ENCODE results near the gene CRTAC1.

Gene CRTAC1

GRCh38 chr10:97924678-97925077 is 105.7 kb downstream of the CRTAC1 start:
- Histone ChIP-seq H3K27me3 (no peaks in the 10 kb centered on the region), H3K4me3 (no peak overlapping the region), H4K20me1 (no peaks in the 10 kb centered on the region), H3K27ac (no peak overlapping the region), H3K36me3 (no peaks in the 10 kb centered on the region), H3K9ac (no peak overlapping the region), H3K4me2 (no peak overlapping the region), H3K9me3 (replicated peaks in 1 of 11) (no peaks in the 10 kb centered on the region), H3K4me1 (no peaks in the 10 kb centered on the region; a peak in 1 of 20 replicates)
- no peak for TF ChIP-seq Cebpa-rat (IDR thresholded peaks at IDR 0.05)

- Histone ChIP-seq H3K27me3 (no peaks in the 10 kb centered on the region), H4K20me1 (no peaks in the 10 kb centered on the region), H3K4me1 (peaks cover 9 to 12% (median 10%) of the 10 kb centered on the region in 10 experiments; a peak in 19 of 20 replicates), H3K36me3 (no peaks in the 10 kb centered on the region), H3K27ac (no peak overlapping the region), H3K4me2 (no peak overlapping the region), H3K9me3 (replicated peaks in 1 of 11) (no peaks in the 10 kb centered on the region), H3K9ac (no peak overlapping the region), H3K4me3 (no peak overlapping the region)
- TF ChIP-seq Cebpa-rat (IDR thresholded peaks at IDR 0.05) = no peak
Measured at GRCh38 chr10:97923476-97923875, 106.9 kb downstream of the CRTAC1 start.

GRCh38 chr10:97923057-97923456 is 107.4 kb downstream of the CRTAC1 start:
- Histone ChIP-seq H3K4me2 (no peak overlapping the region), H3K27ac (no peak overlapping the region), H3K4me1 (peaks cover 10 to 16% (median 12%) of the 10 kb centered on the region in 10 experiments; a peak in 19 of 20 replicates), H3K27me3 (no peaks in the 10 kb centered on the region), H3K36me3 (no peaks in the 10 kb centered on the region), H3K4me3 (no peak overlapping the region), H4K20me1 (no peaks in the 10 kb centered on the region), H3K9me3 (replicated peaks in 1 of 11) (no peaks in the 10 kb centered on the region), H3K9ac (no peak overlapping the region)
- no peak for TF ChIP-seq Cebpa-rat (IDR thresholded peaks at IDR 0.05)

- no peak for TF ChIP-seq Cebpa-rat (IDR thresholded peaks at IDR 0.05)
- Histone ChIP-seq H4K20me1 (no peaks in the 10 kb centered on the region), H3K9me3 (replicated peaks in 1 of 11) (no peaks in the 10 kb centered on the region), H3K4me3 (no peak overlapping the region), H3K27me3 (no peaks in the 10 kb centered on the region), H3K4me1 (peaks cover 10 to 23% (median 12%) of the 10 kb centered on the region in 10 experiments; a peak in 19 of 20 replicates), H3K27ac (no peak overlapping the region), H3K4me2 (no peak overlapping the region), H3K36me3 (no peaks in the 10 kb centered on the region), H3K9ac (no peak overlapping the region)
Measured at GRCh38 chr10:97922022-97922758, 108.2 kb downstream of the CRTAC1 start.

- Histone ChIP-seq H3K4me2 (no peak overlapping the region), H3K9me3 (replicated peaks in 1 of 11) (no peaks in the 10 kb centered on the region), H3K27me3 (no peaks in the 10 kb centered on the region), H3K4me3 (no peak overlapping the region), H3K27ac (no peak overlapping the region), H3K4me1 (peaks cover 10 to 28% (median 13%) of the 10 kb centered on the region in 10 experiments; a peak in 19 of 20 replicates), H3K9ac (no peak overlapping the region), H3K36me3 (no peaks in the 10 kb centered on the region), H4K20me1 (no peaks in the 10 kb centered on the region)
- no peak for TF ChIP-seq Cebpa-rat (IDR thresholded peaks at IDR 0.05)
Measured at GRCh38 chr10:97921581-97922021, 108.8 kb downstream of the CRTAC1 start.

GRCh38 chr10:97920865-97921264 is 109.6 kb downstream of the CRTAC1 start:
- no peak overlapping the region for H3K4me2 ChIP-seq
- no peak overlapping the region for H3K27ac ChIP-seq
- H4K20me1 ChIP-seq = no peaks in the 10 kb centered on the region
- TF ChIP-seq Cebpa-rat (IDR thresholded peaks at IDR 0.05) = no peak
- H3K9me3 ChIP-seq (replicated peaks in 1 of 11) = no peaks in the 10 kb centered on the region
- no peak overlapping the region for H3K4me3 ChIP-seq
- no peak overlapping the region for H3K9ac ChIP-seq
- H3K4me1 ChIP-seq = peaks cover 10 to 36% (median 16%) of the 10 kb centered on the region in 10 experiments; a peak in 19 of 20 replicates
- no peaks in the 10 kb centered on the region for H3K36me3 ChIP-seq
- H3K27me3 ChIP-seq = no peaks in the 10 kb centered on the region

- Histone ChIP-seq H3K27me3 (no peaks in the 10 kb centered on the region), H3K27ac (peak overlapping the region in 3 of 11 experiments; percentile 15 to 43 (median 35); a peak in 5 of 22 replicates), H4K20me1 (no peaks in the 10 kb centered on the region), H3K9ac (0 out of 22 replicates have a peak overlapping the region, but pooled peaks of 1 of the 11 experiments have one; percentile 11), H3K9me3 (replicated peaks in 1 of 11) (no peaks in the 10 kb centered on the region), H3K4me2 (peak overlapping the region in 10 of 11 experiments; percentile 14 to 68 (median 32); a peak in 16 of 22 replicates), H3K36me3 (no peaks in the 10 kb centered on the region), H3K4me3 (no peak overlapping the region), H3K4me1 (peaks cover 12 to 49% (median 23%) of the 10 kb centered on the region in 10 experiments)
- TF ChIP-seq Cebpa-rat (IDR thresholded peaks at IDR 0.05) = no peak
Measured at GRCh38 chr10:97919012-97919411, 111.4 kb downstream of the CRTAC1 start.

- H4K20me1 ChIP-seq = no peaks in the 10 kb centered on the region
- peaks cover 18 to 55% (median 36%) of the 10 kb centered on the region in 10 experiments for H3K4me1 ChIP-seq
- H3K4me2 ChIP-seq = peak overlapping the region in 5 of 11 experiments; percentile 26 to 84 (median 63); a peak in 7 of 22 replicates
- H3K27me3 ChIP-seq = no peaks in the 10 kb centered on the region; a peak in 1 of 22 replicates
- no peak for TF ChIP-seq Cebpa-rat (IDR thresholded peaks at IDR 0.05)
- peak overlapping the region in 4 of 11 experiments; percentile 51 to 72 (median 66); a peak in 8 of 22 replicates for H3K27ac ChIP-seq
- H3K9ac ChIP-seq = peak overlapping the region in 2 of 11 experiments; percentile 28 to 34; a peak in 2 of 22 replicates
- no peaks in the 10 kb centered on the region for H3K9me3 ChIP-seq (replicated peaks in 1 of 11)
- no peaks in the 10 kb centered on the region for H3K36me3 ChIP-seq
- H3K4me3 ChIP-seq = no peak overlapping the region
Measured at GRCh38 chr10:97916586-97916985, 113.8 kb downstream of the CRTAC1 start.

- Histone ChIP-seq H4K20me1 (peaks cover 0 to 5% (median 0%) of the 10 kb centered on the region in 11 experiments; a peak in 1 of 22 replicates), H3K4me1 (peaks cover 18 to 55% (median 36%) of the 10 kb centered on the region in 10 experiments), H3K9ac (no peak overlapping the region; a peak in 1 of 22 replicates), H3K4me2 (peak overlapping the region in 5 of 11 experiments; percentile 44 to 84 (median 63); a peak in 8 of 22 replicates), H3K4me3 (no peak overlapping the region), H3K27me3 (no peaks in the 10 kb centered on the region; a peak in 1 of 22 replicates), H3K27ac (peak overlapping the region in 5 of 11 experiments; percentile 18 to 72 (median 47); a peak in 6 of 22 replicates), H3K9me3 (replicated peaks in 1 of 11) (no peaks in the 10 kb centered on the region), H3K36me3 (no peaks in the 10 kb centered on the region)
- no peak for TF ChIP-seq Cebpa-rat (IDR thresholded peaks at IDR 0.05)
Measured at GRCh38 chr10:97915346-97916131, 114.9 kb downstream of the CRTAC1 start.

All from BLaER1 treated with 17β-estradiol and CSF1 and Interleukin-3, amounts not matched to agents 10 nM and 100 nM (cell line).